ENCODE data around the gene APOC4. TPM values are rescaled to one million over a fixed set of nuclear protein-coding genes. Genes with fewer than 3 reads are reported as not detected.

Gene APOC4
- total RNA-seq, 1 donor from 2014 or later, result 0.68 TPM

DNA sequence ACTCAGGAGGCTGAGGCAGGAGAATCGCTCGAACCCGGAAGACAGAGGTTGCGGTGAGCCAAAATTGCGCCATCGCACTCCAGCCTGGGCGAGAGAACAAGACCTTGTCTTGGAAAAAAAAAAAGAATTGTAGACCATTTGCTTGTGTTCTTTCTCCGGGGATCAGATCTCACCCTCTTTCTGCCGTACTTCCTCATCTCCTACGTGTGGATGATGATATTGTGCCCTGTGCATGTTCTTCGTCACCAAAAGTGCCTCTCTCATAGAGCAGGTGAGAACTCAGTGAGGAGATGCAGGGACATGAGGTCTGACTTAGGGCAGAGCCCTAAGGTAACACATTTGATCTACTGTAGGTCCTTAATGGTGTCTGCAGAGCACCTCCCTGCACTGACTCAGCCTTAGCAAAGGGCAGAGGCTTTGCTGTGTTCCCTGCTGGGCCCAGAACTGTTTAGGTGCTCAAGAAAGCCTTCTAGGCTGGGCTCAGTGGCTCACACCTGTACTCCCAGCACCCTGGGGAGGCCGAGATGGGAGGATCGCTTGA, 5.1 kb downstream of the APOC4 start:
- Histone ChIP-seq H3K27ac (no peak overlapping the region), H3K27me3 (ENCODE audit: low read depth) (no peaks in the 10 kb centered on the region), H3K4me3 (no peak overlapping the region), H3K4me1 (peaks cover 9% of the 10 kb centered on the region), H3K36me3 (peaks cover 16% of the 10 kb centered on the region), H3K9me3 (no peaks in the 10 kb centered on the region)
- DNase-seq (no peak), ATAC-seq (no peak)
- TF ChIP-seq, protein P1, sequence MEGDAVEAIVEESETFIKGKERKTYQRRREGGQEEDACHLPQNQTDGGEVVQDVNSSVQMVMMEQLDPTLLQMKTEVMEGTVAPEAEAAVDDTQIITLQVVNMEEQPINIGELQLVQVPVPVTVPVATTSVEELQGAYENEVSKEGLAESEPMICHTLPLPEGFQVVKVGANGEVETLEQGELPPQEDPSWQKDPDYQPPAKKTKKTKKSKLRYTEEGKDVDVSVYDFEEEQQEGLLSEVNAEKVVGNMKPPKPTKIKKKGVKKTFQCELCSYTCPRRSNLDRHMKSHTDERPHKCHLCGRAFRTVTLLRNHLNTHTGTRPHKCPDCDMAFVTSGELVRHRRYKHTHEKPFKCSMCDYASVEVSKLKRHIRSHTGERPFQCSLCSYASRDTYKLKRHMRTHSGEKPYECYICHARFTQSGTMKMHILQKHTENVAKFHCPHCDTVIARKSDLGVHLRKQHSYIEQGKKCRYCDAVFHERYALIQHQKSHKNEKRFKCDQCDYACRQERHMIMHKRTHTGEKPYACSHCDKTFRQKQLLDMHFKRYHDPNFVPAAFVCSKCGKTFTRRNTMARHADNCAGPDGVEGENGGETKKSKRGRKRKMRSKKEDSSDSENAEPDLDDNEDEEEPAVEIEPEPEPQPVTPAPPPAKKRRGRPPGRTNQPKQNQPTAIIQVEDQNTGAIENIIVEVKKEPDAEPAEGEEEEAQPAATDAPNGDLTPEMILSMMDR (IDR thresholded peaks at IDR 0.05), result no peak
- intact Hi-C loops (cut with DNase I), result no loop called here

- Histone ChIP-seq H3K9me3 (no peaks in the 10 kb centered on the region), H3K4me1 (peaks cover 9% of the 10 kb centered on the region), H3K27ac (no peak overlapping the region), H3K27me3 (ENCODE audit: low read depth) (no peaks in the 10 kb centered on the region), H3K4me3 (no peak overlapping the region), H3K36me3 (peaks cover 16% of the 10 kb centered on the region)
- no peak for DNase-seq
- no peak for ATAC-seq
- intact Hi-C loops (cut with DNase I), result no loop called here
- TF ChIP-seq, protein P1 (IDR thresholded peaks at IDR 0.05), result no peak
Measured at GRCh38 chr19:44948237-44948636, 6.2 kb downstream of the APOC4 start.

DNA sequence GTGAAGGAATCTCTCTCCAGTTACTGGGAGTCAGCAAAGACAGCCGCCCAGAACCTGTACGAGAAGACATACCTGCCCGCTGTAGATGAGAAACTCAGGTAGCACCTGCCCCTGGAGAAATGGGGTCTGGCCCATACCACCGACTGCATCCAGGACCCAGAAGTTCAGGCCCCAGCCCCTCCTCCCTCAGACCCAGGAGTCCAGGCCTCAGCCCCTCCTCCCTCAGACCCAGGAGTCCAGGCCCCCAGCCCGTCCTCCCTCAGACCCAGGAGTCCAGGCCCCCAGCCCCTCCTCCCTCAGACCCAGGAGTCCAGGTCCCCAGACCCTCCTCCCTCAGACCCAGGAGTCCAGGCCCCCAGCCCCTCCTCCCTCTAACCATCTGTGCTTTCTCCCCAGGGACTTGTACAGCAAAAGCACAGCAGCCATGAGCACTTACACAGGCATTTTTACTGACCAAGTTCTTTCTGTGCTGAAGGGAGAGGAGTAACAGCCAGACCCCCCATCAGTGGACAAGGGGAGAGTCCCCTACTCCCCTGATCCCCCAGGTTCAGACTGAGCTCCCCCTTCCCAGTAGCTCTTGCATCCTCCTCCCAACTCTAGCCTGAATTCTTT, 6.8 kb downstream of the APOC4 start:
- TF ChIP-seq, protein P1 (IDR thresholded peaks at IDR 0.05), result no peak
- H3K27ac ChIP-seq, result no peak overlapping the region
- no peak overlapping the region for H3K4me3 ChIP-seq
- intact Hi-C loops (cut with DNase I), result no loop called here
- DNase-seq (no peak), ATAC-seq (no peak)
- H3K27me3 ChIP-seq (ENCODE audit: low read depth), result no peaks in the 10 kb centered on the region
- H3K4me1 ChIP-seq, result peaks cover 14% of the 10 kb centered on the region
- no peaks in the 10 kb centered on the region for H3K9me3 ChIP-seq
- peaks cover 16% of the 10 kb centered on the region for H3K36me3 ChIP-seq

GRCh38 chr19:44949550-44949949, 7.5 kb downstream of the APOC4 start:
- TF ChIP-seq, protein P1 (IDR thresholded peaks at IDR 0.05), result no peak
- ATAC-seq, result no peak
- Histone ChIP-seq H3K9me3 (no peaks in the 10 kb centered on the region), H3K4me3 (no peak overlapping the region), H3K27me3 (ENCODE audit: low read depth) (no peaks in the 10 kb centered on the region), H3K27ac (no peak overlapping the region), H3K4me1 (peaks cover 21% of the 10 kb centered on the region), H3K36me3 (peaks cover 16% of the 10 kb centered on the region)
- DNase-seq, result no peak
- intact Hi-C loops (cut with DNase I), result no loop called here

DNA sequence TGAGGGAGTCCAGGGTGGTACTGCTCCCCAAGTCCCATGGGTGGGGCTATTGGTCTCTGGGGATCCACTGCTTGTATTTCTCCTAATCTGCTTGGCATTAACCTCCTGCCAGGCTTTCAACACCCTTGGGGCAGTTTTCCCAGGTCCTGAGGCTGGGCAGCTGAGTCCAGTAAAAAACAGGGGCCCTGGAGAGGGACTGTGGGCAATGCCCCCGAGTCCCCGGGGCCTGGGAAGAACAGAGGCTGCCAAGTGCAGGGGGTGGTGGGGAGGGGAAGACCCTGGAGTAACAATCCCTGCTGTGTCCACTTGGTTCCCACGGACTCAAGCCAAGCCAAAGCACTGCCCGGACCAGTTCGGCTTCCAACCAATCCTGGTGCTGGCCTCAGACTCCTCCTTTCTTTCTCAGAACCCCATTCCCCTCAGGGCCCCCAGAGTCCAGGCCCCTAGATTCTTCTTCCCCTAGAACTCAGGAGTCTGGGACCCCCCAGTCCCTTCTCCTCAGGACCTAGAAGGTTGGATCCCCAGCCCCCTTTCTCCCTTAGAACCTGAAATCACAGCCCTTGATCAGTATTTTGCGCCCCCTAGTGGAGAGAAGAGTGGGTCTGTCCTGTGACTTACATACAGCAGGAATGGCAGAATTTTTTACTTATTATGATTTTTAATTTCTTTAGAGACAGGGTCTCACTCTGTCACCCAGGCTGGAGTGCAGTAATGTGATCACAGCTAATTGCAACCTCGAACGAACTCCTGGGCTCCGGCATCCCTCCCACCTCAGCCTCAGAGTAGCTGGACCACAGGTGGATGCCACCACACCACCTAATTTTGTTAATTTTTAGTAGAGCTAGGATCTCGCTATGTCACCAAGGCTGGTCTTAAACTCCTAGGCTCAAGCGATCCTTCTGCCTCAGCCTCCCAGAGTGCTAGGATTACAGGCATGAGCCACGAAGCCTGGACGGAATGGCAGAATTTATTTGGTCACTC, 9.4 kb downstream of the APOC4 start:
- Histone ChIP-seq H3K27ac (no peak overlapping the region), H3K27me3 (ENCODE audit: low read depth) (no peaks in the 10 kb centered on the region), H3K36me3 (peaks cover 16% of the 10 kb centered on the region), H3K4me3 (no peak overlapping the region), H3K4me1 (peaks cover 29% of the 10 kb centered on the region), H3K9me3 (no peaks in the 10 kb centered on the region)
- no peak for ATAC-seq
- TF ChIP-seq, protein P1 (IDR thresholded peaks at IDR 0.05), result peak; percentile 82
- no peak for DNase-seq
- intact Hi-C loops (cut with DNase I), result no loop called here
